ENCODE data around the gene ABI3BP.

GRCh38 chr3:100830931-100831330 lies 162.3 kb downstream of the ABI3BP start:
- no peak for TF ChIP-seq EZH2 (IDR thresholded peaks at IDR 0.05; ENCODE audit: insufficient read depth, poor library complexity, severe bottlenecking)
- TF ChIP-seq EZH2phosphoT487 (IDR thresholded peaks at IDR 0.05; ENCODE audit: insufficient read depth, low read depth), result no peak

Data from GM23248 (cell line).